22Rv1 (cell line): ENCODE results near the gene RNF111.

Experiments used
- ZFX ChIP-seq: fragments of 450-650 bp; IDR thresholded peaks from 2 replicates; pipeline ENCODE4 v1.6.1; 2017; ENCODE audit warnings: antibody characterized with exemption, borderline replicate concordance
- TF ChIP-seq, protein P1 (sequence below): fragments of 450-650 bp; IDR thresholded peaks from 2 replicates; pipeline ENCODE4 v1.5.1; 2017; ENCODE audit warnings: mild to moderate bottlenecking

DNA sequence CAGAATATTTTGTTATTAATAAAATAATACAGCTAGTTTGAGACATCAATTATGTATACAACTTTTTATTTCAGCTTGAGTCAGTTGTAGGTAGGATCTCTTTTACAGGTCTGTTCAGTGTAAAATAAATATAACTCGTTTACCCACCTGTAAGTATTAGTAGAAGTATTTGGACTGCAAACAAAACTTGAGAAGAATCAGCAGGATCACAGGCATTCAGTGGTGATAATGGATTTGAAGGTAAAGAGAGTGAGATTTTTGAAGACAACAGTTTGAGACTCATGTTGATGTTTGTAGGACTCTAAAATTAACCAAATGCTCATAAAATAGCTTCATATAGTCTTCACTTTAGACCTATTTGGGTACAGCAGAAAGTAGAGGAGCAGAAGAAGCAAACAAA, 82.0 kb downstream of the RNF111 start:
- TF ChIP-seq, protein P1, sequence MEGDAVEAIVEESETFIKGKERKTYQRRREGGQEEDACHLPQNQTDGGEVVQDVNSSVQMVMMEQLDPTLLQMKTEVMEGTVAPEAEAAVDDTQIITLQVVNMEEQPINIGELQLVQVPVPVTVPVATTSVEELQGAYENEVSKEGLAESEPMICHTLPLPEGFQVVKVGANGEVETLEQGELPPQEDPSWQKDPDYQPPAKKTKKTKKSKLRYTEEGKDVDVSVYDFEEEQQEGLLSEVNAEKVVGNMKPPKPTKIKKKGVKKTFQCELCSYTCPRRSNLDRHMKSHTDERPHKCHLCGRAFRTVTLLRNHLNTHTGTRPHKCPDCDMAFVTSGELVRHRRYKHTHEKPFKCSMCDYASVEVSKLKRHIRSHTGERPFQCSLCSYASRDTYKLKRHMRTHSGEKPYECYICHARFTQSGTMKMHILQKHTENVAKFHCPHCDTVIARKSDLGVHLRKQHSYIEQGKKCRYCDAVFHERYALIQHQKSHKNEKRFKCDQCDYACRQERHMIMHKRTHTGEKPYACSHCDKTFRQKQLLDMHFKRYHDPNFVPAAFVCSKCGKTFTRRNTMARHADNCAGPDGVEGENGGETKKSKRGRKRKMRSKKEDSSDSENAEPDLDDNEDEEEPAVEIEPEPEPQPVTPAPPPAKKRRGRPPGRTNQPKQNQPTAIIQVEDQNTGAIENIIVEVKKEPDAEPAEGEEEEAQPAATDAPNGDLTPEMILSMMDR: no peak
- TF ChIP-seq ZFX: no peak
